H9 (cell line): ENCODE results near the gene SLC12A6. TPM values are rescaled to one million over a fixed set of nuclear protein-coding genes. Genes with fewer than 3 reads are reported as not detected.

Experiments used
- DNase-seq: peaks from one replicate; pipeline ENCODE4 v3.0.0-alpha.2; 2017
- H2AFZ ChIP-seq: one replicate; pipeline ENCODE4 v1.6.1; 2013; ENCODE audit warnings: mild to moderate bottlenecking, low read length, control low read depth, moderate library complexity
- H2AK5ac ChIP-seq: 2 replicates; pipeline ENCODE4 v1.6.1; 2013; ENCODE audit warnings: low read length, control low read depth, mixed read lengths; ENCODE audit not compliant: insufficient read length
- H2BK120ac ChIP-seq: one replicate; pipeline ENCODE4 v1.6.1; 2013; ENCODE audit warnings: low read depth, mild to moderate bottlenecking, low read length, control low read depth, inconsistent platforms; ENCODE audit not compliant: poor library complexity, severe bottlenecking
- H2BK12ac ChIP-seq: 2 replicates; pipeline ENCODE4 v1.6.1; 2013; ENCODE audit warnings: low read length, control low read depth, mixed read lengths, low read depth; ENCODE audit not compliant: insufficient read length
- H2BK15ac ChIP-seq: 2 replicates; pipeline ENCODE4 v1.6.1; 2013; ENCODE audit warnings: low read depth, low read length, control low read depth
- H2BK20ac ChIP-seq: one replicate; pipeline ENCODE4 v1.6.1; 2013; ENCODE audit warnings: low read depth, mild to moderate bottlenecking, low read length, control low read depth, inconsistent platforms; ENCODE audit not compliant: poor library complexity, severe bottlenecking
- H2BK5ac ChIP-seq: 2 replicates; pipeline ENCODE4 v1.6.1; 2013; ENCODE audit warnings: low read length, control low read depth, mixed read lengths; ENCODE audit not compliant: insufficient read length
- H3K14ac ChIP-seq: 2 replicates; pipeline ENCODE4 v1.6.1; 2013; ENCODE audit warnings: low read length, control low read depth; ENCODE audit not compliant: insufficient read depth
- H3K18ac ChIP-seq: 2 replicates; pipeline ENCODE4 v1.6.1; 2013; ENCODE audit warnings: low read depth, mild to moderate bottlenecking, mixed read lengths, low read length, control low read depth; ENCODE audit not compliant: insufficient read length
- H3K23ac ChIP-seq: 2 replicates; pipeline ENCODE4 v1.6.1; 2013; ENCODE audit warnings: low read length, control low read depth, mixed read lengths, low read depth; ENCODE audit not compliant: insufficient read length
- H3K23me2 ChIP-seq: 2 replicates; pipeline ENCODE4 v1.6.1; 2013; ENCODE audit warnings: low read depth, mild to moderate bottlenecking, mixed read lengths, low read length, control low read depth; ENCODE audit not compliant: insufficient read length, poor library complexity, severe bottlenecking
- H3K27ac ChIP-seq: 2 replicates; pipeline ENCODE4 v1.5.1; 2013; ENCODE audit warnings: low read length, control low read depth, mixed read lengths, low read depth; ENCODE audit not compliant: insufficient read length
- H3K27me3 ChIP-seq: 2 replicates; pipeline ENCODE4 v1.6.1; 2013; ENCODE audit warnings: low read length, control low read depth, inconsistent platforms; ENCODE audit not compliant: insufficient read depth
- H3K4ac ChIP-seq: 2 replicates; pipeline ENCODE4 v1.6.1; 2013; ENCODE audit warnings: low read depth, mild to moderate bottlenecking, control low read depth, inconsistent platforms, low read length, moderate library complexity
- H3K4me1 ChIP-seq: 2 replicates; pipeline ENCODE4 v1.6.1; 2013; ENCODE audit warnings: low read length, control low read depth, inconsistent platforms; ENCODE audit not compliant: insufficient read depth
- H3K4me2 ChIP-seq: 2 replicates; pipeline ENCODE4 v1.6.1; 2013; ENCODE audit warnings: low read length, control low read depth, mixed read lengths; ENCODE audit not compliant: insufficient read length, insufficient read depth
- H3K56ac ChIP-seq: 2 replicates; pipeline ENCODE4 v1.6.1; 2013; ENCODE audit warnings: low read depth, mild to moderate bottlenecking, mixed read lengths, low read length, control low read depth; ENCODE audit not compliant: insufficient read length
- H3K79me1 ChIP-seq: 2 replicates; pipeline ENCODE4 v1.6.1; 2013; ENCODE audit warnings: low read depth, mild to moderate bottlenecking, moderate library complexity, low read length, control low read depth, inconsistent platforms; ENCODE audit not compliant: insufficient read depth, poor library complexity, severe bottlenecking
- H3K79me2 ChIP-seq: 2 replicates; pipeline ENCODE4 v1.6.1; 2013; ENCODE audit warnings: low read length, control low read depth, inconsistent platforms; ENCODE audit not compliant: insufficient read depth
- H3K9ac ChIP-seq: 2 replicates; pipeline ENCODE4 v1.6.1; 2013; ENCODE audit warnings: low read length, control low read depth, mixed read lengths; ENCODE audit not compliant: insufficient read length; ENCODE audit errors: extremely low read depth
- H3K9me3 ChIP-seq: one replicate; pipeline ENCODE4 v1.6.1; 2013; ENCODE audit warnings: low read depth, low read length, inconsistent platforms; ENCODE audit not compliant: control insufficient read depth
- H3T11ph ChIP-seq: one replicate; pipeline ENCODE4 v1.6.1; 2013; ENCODE audit warnings: mild to moderate bottlenecking, low read length, control low read depth, inconsistent platforms
- H4K20me1 ChIP-seq: one replicate; pipeline ENCODE4 v1.6.1; 2013; ENCODE audit not compliant: control insufficient read depth, insufficient read length, insufficient read depth
- H4K5ac ChIP-seq: 2 replicates; pipeline ENCODE4 v1.6.1; 2013; ENCODE audit warnings: low read depth, mild to moderate bottlenecking, mixed read lengths, low read length, control low read depth; ENCODE audit not compliant: insufficient read length
- H4K8ac ChIP-seq: replicated peaks from 2 replicates; pipeline ENCODE4 v1.6.1; 2013; ENCODE audit warnings: low read length, control low read depth, mixed read lengths, low read depth; ENCODE audit not compliant: insufficient read length
- H4K91ac ChIP-seq: 2 replicates; pipeline ENCODE4 v1.6.1; 2013; ENCODE audit warnings: low read depth, mild to moderate bottlenecking, moderate library complexity, mixed read lengths, low read length, control low read depth; ENCODE audit not compliant: insufficient read length
- H3K27ac Mint-ChIP-seq, 3 experiments: 2 replicates in 2 of 3; 3 replicates in 1 of 3; pipeline ENCODE4 v1.8.0; 2020 to 2021; ENCODE audit warnings: mixed read lengths in 3 of 3, mild to moderate bottlenecking in 1 of 3, moderate library complexity in 1 of 3
- H3K27me3 Mint-ChIP-seq: 2 replicates; pipeline ENCODE4 v1.8.0; 2021; ENCODE audit warnings: low read depth, mild to moderate bottlenecking, moderate library complexity, mixed read lengths
- H3K36me3 Mint-ChIP-seq, 3 experiments: 2 replicates in 2 of 3; 3 replicates in 1 of 3; pipeline ENCODE4 v1.8.0; 2020 to 2021; ENCODE audit warnings: low read depth in 3 of 3, mixed read lengths in 3 of 3; ENCODE audit not compliant: insufficient read depth in 1 of 3
- H3K4me1 Mint-ChIP-seq, 2 experiments: 2 replicates each; pipeline ENCODE4 v1.8.0; 2020; ENCODE audit warnings: mixed read lengths in 2 of 2
- H3K4me3 Mint-ChIP-seq, 2 experiments: 2 replicates in 1 of 2; 3 replicates in 1 of 2; pipeline ENCODE4 v1.8.0; 2020 to 2021; ENCODE audit warnings: mild to moderate bottlenecking in 2 of 2, mixed read lengths in 2 of 2, moderate library complexity in 1 of 2
- H3K9me3 Mint-ChIP-seq, 2 experiments: 2 replicates in 1 of 2; 3 replicates in 1 of 2; pipeline ENCODE4 v1.8.0; 2020; ENCODE audit warnings: mild to moderate bottlenecking in 2 of 2, mixed read lengths in 2 of 2, moderate library complexity in 1 of 2
- WGBS: extraction: QIAGEN DNeasy Blood & Tissue Kit; methylation state at CpG from one replicate; pipeline ENCODE4 v1.1.7; 2013; ENCODE audit warnings: missing lambda C conversion rate, low lambda C conversion rate, mixed read lengths; ENCODE audit not compliant: insufficient read length; ENCODE audit errors: extremely low coverage; 5-methylcytosine and 5-hydroxymethylcytosine counted together
- total RNA-seq: library from RNA; stranded (reverse); gene quantifications from 2 replicates; pipeline ENCODE4 v1.2.1, GENCODE V29; 2021
- TF ChIP-seq, protein P1 (sequence below): fragments of 200-600 bp; sonication (generic); conservative IDR thresholded peaks from 3 replicates; pipeline ENCODE4 v1.8.0; 2021; ENCODE audit warnings: antibody characterized with exemption, mild to moderate bottlenecking

The SLC12A6 gene
- total RNA-seq, 1 experiment from 2014 or later: 11.1 TPM

DNA sequence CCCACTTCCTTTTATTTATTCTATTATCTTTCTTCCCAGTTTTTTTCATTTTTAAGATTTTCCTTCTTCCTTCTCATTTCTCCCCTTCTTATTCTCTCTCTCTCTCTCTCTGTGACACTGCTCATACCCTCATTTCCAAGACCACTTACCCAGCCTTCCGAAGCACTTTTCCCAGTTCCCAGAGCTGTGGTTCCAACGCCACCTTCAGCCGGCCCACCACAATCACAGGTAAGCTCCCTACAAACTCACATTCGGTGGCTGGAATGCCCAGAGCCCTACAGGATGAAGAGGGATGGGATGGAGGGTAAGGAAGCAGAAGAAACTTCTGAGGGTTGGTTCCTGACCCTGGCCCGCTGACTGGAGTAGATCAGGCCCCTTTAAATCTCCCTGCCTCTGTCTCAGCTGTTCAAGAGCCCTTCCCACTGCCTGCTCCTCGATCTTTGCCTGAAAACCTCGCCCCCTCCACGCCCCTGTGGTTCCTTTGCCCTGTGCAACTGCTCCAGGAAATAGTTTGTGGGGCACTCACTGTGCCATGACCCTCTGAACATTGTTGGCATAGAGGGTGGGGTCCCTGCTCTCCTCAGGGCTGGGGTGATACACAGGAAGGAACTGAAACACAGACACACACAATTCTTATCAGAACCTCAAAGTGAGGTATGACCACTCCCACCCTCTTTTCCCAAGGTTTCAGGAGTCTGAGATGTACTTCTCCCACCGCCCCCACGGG, 24.6 kb upstream of the SLC12A6 start:
- H3K27ac Mint-ChIP-seq: peak overlapping the region in 2 of 3 experiments; percentile 21 to 64; a peak in 2 of 7 replicates
- Histone ChIP-seq H2BK20ac (no peak overlapping the region), H3K14ac (no peak overlapping the region), H3T11ph (no peak overlapping the region), H4K20me1 (no peaks in the 10 kb centered on the region), H3K9me3 (no peaks in the 10 kb centered on the region), H3K23ac (no peak overlapping the region), H2BK120ac (no peak overlapping the region), H3K9ac (no peak overlapping the region), H3K23me2 (peaks cover 5% of the 10 kb centered on the region), H2BK15ac (no peak overlapping the region), H4K8ac (no peak overlapping the region), H2AK5ac (no peak overlapping the region), H3K79me1 (peaks cover 9% of the 10 kb centered on the region), H3K4me2 (no peak overlapping the region), H3K56ac (no peak overlapping the region), H2BK12ac (no peak overlapping the region), H2AFZ (no peak overlapping the region), H4K5ac (no peak overlapping the region), H3K18ac (no peak overlapping the region), H3K27me3 (no peaks in the 10 kb centered on the region), H2BK5ac (no peak overlapping the region), H3K4me1 (peaks cover 6% of the 10 kb centered on the region; the same call in 1 of the 2 replicates), H4K91ac (no peak overlapping the region), H3K27ac (no peak overlapping the region), H3K4ac (no peak overlapping the region), H3K79me2 (peaks cover 6% of the 10 kb centered on the region; the same call in 1 of the 2 replicates)
- DNase-seq: no peak
- WGBS: no CpG with 5 or more reads among the region's 10 CpGs
- TF ChIP-seq, protein P1, sequence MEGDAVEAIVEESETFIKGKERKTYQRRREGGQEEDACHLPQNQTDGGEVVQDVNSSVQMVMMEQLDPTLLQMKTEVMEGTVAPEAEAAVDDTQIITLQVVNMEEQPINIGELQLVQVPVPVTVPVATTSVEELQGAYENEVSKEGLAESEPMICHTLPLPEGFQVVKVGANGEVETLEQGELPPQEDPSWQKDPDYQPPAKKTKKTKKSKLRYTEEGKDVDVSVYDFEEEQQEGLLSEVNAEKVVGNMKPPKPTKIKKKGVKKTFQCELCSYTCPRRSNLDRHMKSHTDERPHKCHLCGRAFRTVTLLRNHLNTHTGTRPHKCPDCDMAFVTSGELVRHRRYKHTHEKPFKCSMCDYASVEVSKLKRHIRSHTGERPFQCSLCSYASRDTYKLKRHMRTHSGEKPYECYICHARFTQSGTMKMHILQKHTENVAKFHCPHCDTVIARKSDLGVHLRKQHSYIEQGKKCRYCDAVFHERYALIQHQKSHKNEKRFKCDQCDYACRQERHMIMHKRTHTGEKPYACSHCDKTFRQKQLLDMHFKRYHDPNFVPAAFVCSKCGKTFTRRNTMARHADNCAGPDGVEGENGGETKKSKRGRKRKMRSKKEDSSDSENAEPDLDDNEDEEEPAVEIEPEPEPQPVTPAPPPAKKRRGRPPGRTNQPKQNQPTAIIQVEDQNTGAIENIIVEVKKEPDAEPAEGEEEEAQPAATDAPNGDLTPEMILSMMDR: peak; percentile 32; the same call in 2 of the 3 replicates
- H3K27me3 Mint-ChIP-seq: no peaks in the 10 kb centered on the region; the same call in 1 of the 2 replicates
- peaks cover 30 to 62% (median 59%) of the 10 kb centered on the region in 3 experiments; a peak in 6 of 7 replicates for H3K36me3 Mint-ChIP-seq
- no peaks in the 10 kb centered on the region for H3K9me3 Mint-ChIP-seq
- peaks cover 18 to 23% of the 10 kb centered on the region in 2 experiments for H3K4me1 Mint-ChIP-seq
- no peak overlapping the region for H3K4me3 Mint-ChIP-seq
